GM21447 (cell line): Measurements from ENCODE around the gene ANKRD2.
A peak's percentile ranks its signal among the peaks of the same experiment; 100 is the strongest.
"Not testable (repeated sequence)": the region's sequence is repeated elsewhere in the genome, so short reads cannot be mapped to it uniquely, and the experiment has no call there.

Experiments used
- ATAC-seq: cut with Tn5 transposase; IDR thresholded peaks from one replicate; pipeline ENCODE4 v1.9.1; 2021; ENCODE audit not compliant: unreplicated experiment

Gene ANKRD2

GRCh38 chr10:97570789-97571471, 1.6 kb upstream of the ANKRD2 start:
- no peak for ATAC-seq

GRCh38 chr10:97571622-97572021, 957 bp upstream of the ANKRD2 start:
- no peak for ATAC-seq

- ATAC-seq = no peak
These were observed 442 bp downstream of the ANKRD2 start for GRCh38 chr10:97573021-97573420.

GRCh38 chr10:97573672-97574071, 1.1 kb downstream of the ANKRD2 start:
- ATAC-seq = no peak

GRCh38 chr10:97574374-97575126, 2.0 kb downstream of the ANKRD2 start:
- no peak for ATAC-seq

GRCh38 chr10:97575127-97575668, 2.6 kb downstream of the ANKRD2 start:
- ATAC-seq = no peak

- not testable (repeated sequence) for ATAC-seq
These were observed 3.9 kb downstream of the ANKRD2 start for GRCh38 chr10:97576487-97576886.

GRCh38 chr10:97577701-97578100, 5.1 kb downstream of the ANKRD2 start:
- ATAC-seq = no peak

- ATAC-seq = no peak
These were observed 5.7 kb downstream of the ANKRD2 start for GRCh38 chr10:97578171-97578844.

- ATAC-seq = no peak
These were observed 8.1 kb downstream of the ANKRD2 start for GRCh38 chr10:97580421-97581367.

- ATAC-seq = no peak
These were observed 9.6 kb downstream of the ANKRD2 start for GRCh38 chr10:97582169-97582568.

- ATAC-seq = no peak
These were observed 10.9 kb downstream of the ANKRD2 start for GRCh38 chr10:97583476-97583875.

GRCh38 chr10:97584060-97584797, 11.7 kb downstream of the ANKRD2 start, which contains the start of gene HOGA1:
TSS of gene HOGA1 (plus strand) at chr10:97584389. CDS start at chr10:97584704, 315 bp downstream.
- peak; percentile 62 for ATAC-seq

- no peak for ATAC-seq
These were observed 12.3 kb downstream of the ANKRD2 start for GRCh38 chr10:97584798-97585438.

- ATAC-seq = no peak
These were observed 12.8 kb downstream of the ANKRD2 start for GRCh38 chr10:97585439-97585811.

- ATAC-seq = no peak
These were observed 14.6 kb downstream of the ANKRD2 start for GRCh38 chr10:97587183-97587582.

- no peak for ATAC-seq
These were observed 16.9 kb downstream of the ANKRD2 start, which contains the start of gene C10orf62 for GRCh38 chr10:97589479-97589878. TSS of gene C10orf62 (plus strand) at chr10:97589721. CDS start at chr10:97589898, 177 bp downstream.

GRCh38 chr10:97590082-97590747, 17.6 kb downstream of the ANKRD2 start:
- ATAC-seq = no peak
